OCI-LY3 (cell line): Measurements from ENCODE around the gene KCTD15.

ENCODE experiments used
- H2AFZ ChIP-seq: fragments of 200-600, 300-600 bp; shearing (Covaris generic); 2 replicates; pipeline ENCODE4 v1.6.0; 2014; ENCODE audit warnings: antibody characterized with exemption, low read depth, low read length
- H3K27ac ChIP-seq: fragments of 200-600, 300-600 bp; sonication (generic); 2 replicates; pipeline ENCODE4 v1.5.1; 2014; ENCODE audit warnings: mild to moderate bottlenecking, low read length, moderate library complexity, mixed read lengths
- H3K27me3 ChIP-seq: fragments of 200-600, 300-600 bp; sonication (generic); 2 replicates; pipeline ENCODE4 v1.6.1; 2014; ENCODE audit warnings: low read depth, low read length, mixed read lengths
- H3K36me3 ChIP-seq: fragments of 200-600, 300-600 bp; sonication (generic); replicated peaks from 2 replicates; pipeline ENCODE3; 2014; ENCODE audit warnings: low read depth, low read length, mixed read lengths
- H3K4me1 ChIP-seq: fragments of 300-600, 200-600 bp; sonication (generic); 2 replicates; pipeline ENCODE4 v1.6.1; 2014; ENCODE audit warnings: low read length, mixed read lengths
- H3K4me2 ChIP-seq: fragments of 200-600, 300-600 bp; sonication (generic); 2 replicates; pipeline ENCODE4 v1.6.1; 2014; ENCODE audit warnings: low read length, mixed read lengths
- H3K4me3 ChIP-seq: fragments of 300-600, 200-600 bp; sonication (generic); 2 replicates; pipeline ENCODE4 v1.5.1; 2014; ENCODE audit warnings: antibody characterized with exemption, mild to moderate bottlenecking, low read length, moderate library complexity
- H3K79me2 ChIP-seq: fragments of 300-600, 200-600 bp; shearing (Covaris generic); 2 replicates; pipeline ENCODE4 v1.6.1; 2014; ENCODE audit warnings: mild to moderate bottlenecking, low read length, mixed read lengths
- H3K9ac ChIP-seq: fragments of 300-600, 200-600 bp; shearing (Covaris generic); 2 replicates; pipeline ENCODE4 v1.6.0; 2014; ENCODE audit warnings: mild to moderate bottlenecking, low read length, moderate library complexity
- H3K9me3 ChIP-seq: fragments of 200-600, 300-600 bp; shearing (Covaris generic); 2 replicates; pipeline ENCODE4 v1.6.1; 2014; ENCODE audit warnings: low read length, mixed read lengths; ENCODE audit not compliant: insufficient read depth
- H4K20me1 ChIP-seq: fragments of 200-600, 300-600 bp; sonication (generic); 2 replicates; pipeline ENCODE4 v1.6.1; 2016; ENCODE audit warnings: low read length, mixed read lengths; ENCODE audit not compliant: insufficient read depth
- EZH2phosphoT487 ChIP-seq: fragments of 200-600 bp; shearing (Covaris generic); IDR thresholded peaks from 2 replicates; pipeline ENCODE4 v1.6.1; 2018; ENCODE audit warnings: antibody characterized with exemption, mixed run types, low read depth
- TF ChIP-seq, protein P1 (sequence below): fragments of 200-600, 300-600 bp; sonication (generic); IDR thresholded peaks from 2 replicates; pipeline ENCODE4 v1.5.1; 2014; ENCODE audit warnings: antibody characterized with exemption, low read length, low read depth

The KCTD15 gene

DNA sequence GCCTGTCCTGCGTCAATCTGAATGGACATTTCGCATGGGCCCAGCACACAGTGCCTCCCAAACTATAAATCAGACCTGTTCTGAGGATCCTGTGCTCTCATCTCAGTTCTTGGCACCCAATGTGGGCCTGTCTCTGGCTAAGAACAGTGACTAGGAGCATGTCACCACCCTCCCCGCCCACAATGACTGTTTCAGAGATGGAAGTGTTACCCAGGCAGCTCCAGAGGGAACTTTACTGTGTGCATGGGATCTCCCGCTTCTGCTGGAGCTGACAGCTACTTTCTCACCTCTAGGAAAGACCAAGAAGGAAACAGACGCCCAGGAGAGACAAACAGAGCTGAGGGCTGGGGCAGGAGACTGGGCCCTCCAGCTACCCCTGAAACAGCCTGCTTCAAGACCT lies 45.0 kb downstream of the KCTD15 start:
- Histone ChIP-seq H3K27me3 (peaks cover 12% of the 10 kb centered on the region; the same call in 1 of the 2 replicates), H3K9ac (no peak overlapping the region), H3K9me3 (no peaks in the 10 kb centered on the region), H3K4me3 (no peak overlapping the region), H3K36me3 (no peaks in the 10 kb centered on the region), H3K4me1 (no peaks in the 10 kb centered on the region), H2AFZ (no peak overlapping the region), H3K4me2 (no peak overlapping the region), H3K27ac (no peak overlapping the region), H3K79me2 (no peaks in the 10 kb centered on the region), H4K20me1 (no peaks in the 10 kb centered on the region)
- TF ChIP-seq EZH2phosphoT487, result no peak
- TF ChIP-seq, protein P1, sequence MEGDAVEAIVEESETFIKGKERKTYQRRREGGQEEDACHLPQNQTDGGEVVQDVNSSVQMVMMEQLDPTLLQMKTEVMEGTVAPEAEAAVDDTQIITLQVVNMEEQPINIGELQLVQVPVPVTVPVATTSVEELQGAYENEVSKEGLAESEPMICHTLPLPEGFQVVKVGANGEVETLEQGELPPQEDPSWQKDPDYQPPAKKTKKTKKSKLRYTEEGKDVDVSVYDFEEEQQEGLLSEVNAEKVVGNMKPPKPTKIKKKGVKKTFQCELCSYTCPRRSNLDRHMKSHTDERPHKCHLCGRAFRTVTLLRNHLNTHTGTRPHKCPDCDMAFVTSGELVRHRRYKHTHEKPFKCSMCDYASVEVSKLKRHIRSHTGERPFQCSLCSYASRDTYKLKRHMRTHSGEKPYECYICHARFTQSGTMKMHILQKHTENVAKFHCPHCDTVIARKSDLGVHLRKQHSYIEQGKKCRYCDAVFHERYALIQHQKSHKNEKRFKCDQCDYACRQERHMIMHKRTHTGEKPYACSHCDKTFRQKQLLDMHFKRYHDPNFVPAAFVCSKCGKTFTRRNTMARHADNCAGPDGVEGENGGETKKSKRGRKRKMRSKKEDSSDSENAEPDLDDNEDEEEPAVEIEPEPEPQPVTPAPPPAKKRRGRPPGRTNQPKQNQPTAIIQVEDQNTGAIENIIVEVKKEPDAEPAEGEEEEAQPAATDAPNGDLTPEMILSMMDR, result no peak

DNA sequence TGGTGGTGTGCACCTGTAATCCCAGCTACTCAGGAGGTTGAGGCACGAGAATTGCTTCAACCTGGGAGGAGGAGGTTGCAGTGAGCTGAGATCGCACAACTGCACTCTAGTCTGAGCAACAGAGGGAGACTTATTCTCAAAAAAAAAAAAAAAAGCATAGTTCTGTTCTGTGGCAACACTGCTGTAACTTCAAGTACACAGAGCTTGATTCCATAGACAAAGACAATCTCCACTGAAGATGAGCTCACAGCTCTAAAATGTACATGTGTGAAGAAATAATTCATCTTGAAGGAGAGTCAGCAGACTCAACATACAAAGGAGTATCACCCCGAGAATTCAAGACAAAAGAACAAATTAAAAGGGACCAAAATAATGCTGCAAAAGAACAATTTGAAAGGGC lies 47.8 kb downstream of the KCTD15 start:
- H3K9ac ChIP-seq, result no peak overlapping the region
- H3K27me3 ChIP-seq, result peaks cover 12% of the 10 kb centered on the region; the same call in 1 of the 2 replicates
- H3K36me3 ChIP-seq, result no peaks in the 10 kb centered on the region
- H3K79me2 ChIP-seq, result no peaks in the 10 kb centered on the region
- H4K20me1 ChIP-seq, result no peaks in the 10 kb centered on the region
- TF ChIP-seq, protein P1, result no peak
- TF ChIP-seq EZH2phosphoT487, result no peak
- H3K4me3 ChIP-seq, result no peak overlapping the region
- no peaks in the 10 kb centered on the region for H3K4me1 ChIP-seq
- no peak overlapping the region for H3K27ac ChIP-seq
- no peaks in the 10 kb centered on the region for H3K9me3 ChIP-seq
- H3K4me2 ChIP-seq, result no peak overlapping the region
- H2AFZ ChIP-seq, result no peak overlapping the region

DNA sequence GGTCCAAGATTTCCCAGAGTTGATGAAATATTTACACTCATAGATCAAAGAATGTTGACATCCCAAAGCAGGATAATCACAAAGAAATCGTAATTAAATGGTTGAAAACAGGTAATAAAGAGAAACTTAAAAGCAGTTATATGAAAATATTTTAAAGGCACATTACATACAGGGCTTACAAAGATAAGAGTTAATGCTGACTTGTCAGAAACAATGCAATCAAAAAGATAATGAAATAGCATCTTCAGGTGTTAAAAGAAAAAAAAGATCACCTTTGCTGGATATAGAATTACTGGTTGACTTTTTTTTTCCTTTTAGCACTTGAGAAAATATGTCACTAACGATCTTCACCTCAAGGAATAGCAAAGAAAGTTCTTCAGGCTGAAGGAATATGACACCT lies 48.8 kb downstream of the KCTD15 start:
- H3K9ac ChIP-seq, result no peak overlapping the region
- TF ChIP-seq, protein P1, result no peak
- TF ChIP-seq EZH2phosphoT487, result no peak
- no peak overlapping the region for H3K27ac ChIP-seq
- no peaks in the 10 kb centered on the region for H3K79me2 ChIP-seq
- H3K27me3 ChIP-seq, result peaks cover 12% of the 10 kb centered on the region; the same call in 1 of the 2 replicates
- H3K36me3 ChIP-seq, result no peaks in the 10 kb centered on the region
- no peaks in the 10 kb centered on the region for H3K9me3 ChIP-seq
- H3K4me3 ChIP-seq, result no peak overlapping the region
- no peak overlapping the region for H2AFZ ChIP-seq
- no peak overlapping the region for H3K4me2 ChIP-seq
- H4K20me1 ChIP-seq, result no peaks in the 10 kb centered on the region
- H3K4me1 ChIP-seq, result no peaks in the 10 kb centered on the region

DNA sequence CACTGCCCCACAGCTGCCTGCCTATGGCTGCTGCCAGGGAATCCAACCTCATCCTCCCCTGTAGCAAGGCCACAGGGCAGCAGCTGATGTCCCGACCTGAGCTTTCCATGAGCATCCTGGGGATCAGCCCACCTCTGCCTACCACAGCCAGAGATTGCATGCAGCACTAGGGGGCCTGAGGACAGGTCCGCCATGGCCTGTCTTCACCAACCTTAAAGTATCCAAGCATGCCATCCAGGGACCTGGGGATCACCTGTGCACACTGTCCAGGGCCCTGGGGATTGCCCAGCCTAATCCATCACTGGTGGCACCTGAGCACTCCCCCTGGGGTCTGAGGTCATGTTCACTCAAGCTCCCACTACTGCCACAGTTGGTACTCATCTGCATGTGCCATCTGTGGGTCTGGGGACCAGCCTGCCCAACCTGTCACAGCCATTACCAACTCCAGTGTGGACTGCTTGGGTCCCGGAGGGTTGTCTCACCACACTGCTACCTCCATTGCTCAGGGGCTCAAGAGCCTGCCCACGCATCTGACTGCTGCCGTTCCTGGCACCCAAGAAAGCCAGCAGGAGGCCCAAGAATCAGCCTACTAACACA lies 53.0 kb downstream of the KCTD15 start:
- no peaks in the 10 kb centered on the region for H3K4me1 ChIP-seq
- TF ChIP-seq EZH2phosphoT487, result no peak
- TF ChIP-seq, protein P1, result no peak
- H3K27me3 ChIP-seq, result no peaks in the 10 kb centered on the region
- H4K20me1 ChIP-seq, result no peaks in the 10 kb centered on the region
- no peaks in the 10 kb centered on the region for H3K36me3 ChIP-seq
- no peak overlapping the region for H3K4me2 ChIP-seq
- no peak overlapping the region for H3K27ac ChIP-seq
- no peaks in the 10 kb centered on the region for H3K79me2 ChIP-seq
- H2AFZ ChIP-seq, result no peak overlapping the region
- no peak overlapping the region for H3K9ac ChIP-seq
- H3K9me3 ChIP-seq, result no peaks in the 10 kb centered on the region
- no peak overlapping the region for H3K4me3 ChIP-seq
